GM12873 (cell line): ENCODE measurements around the gene PLCG2.

Experiments used
- TF ChIP-seq, protein P1 (sequence below): IDR thresholded peaks from 2 replicates; pipeline ENCODE4 v1.5.1; 2012; ENCODE audit warnings: low read depth, mild to moderate bottlenecking, moderate library complexity, low read length, control low read depth; ENCODE audit not compliant: insufficient read depth; ENCODE audit errors: missing control alignments

Gene PLCG2

DNA sequence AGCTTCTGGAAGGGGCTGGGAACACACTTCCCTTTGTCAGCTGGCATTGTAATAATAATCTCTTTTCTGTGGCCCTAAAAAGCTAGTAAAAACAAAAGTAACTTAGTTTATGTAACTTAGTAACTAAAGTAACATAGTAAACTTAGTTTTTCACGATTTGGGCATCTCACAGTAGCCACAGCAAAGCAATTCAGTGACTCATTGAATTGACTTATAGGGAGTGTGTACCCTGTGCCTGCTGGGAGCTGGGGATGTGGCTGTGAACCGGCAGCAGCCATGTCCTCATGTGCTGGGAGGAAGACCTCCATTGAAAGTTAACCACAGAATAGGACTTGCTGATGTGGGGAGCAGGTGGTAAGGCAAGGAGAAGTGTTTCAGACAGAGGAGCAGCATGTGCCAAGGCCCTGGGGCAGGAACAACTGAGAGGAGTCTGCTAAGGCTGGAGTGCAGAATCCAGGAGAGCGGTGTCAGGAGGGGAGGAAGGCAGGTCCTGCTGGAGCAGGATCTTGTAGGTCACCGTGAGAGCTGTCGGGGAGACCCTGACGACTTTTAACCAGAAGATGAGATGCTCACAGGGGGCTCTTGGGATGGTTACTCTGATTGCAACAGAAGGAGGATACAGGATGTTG lies 112.8 kb downstream of the PLCG2 start:
- TF ChIP-seq, protein P1, sequence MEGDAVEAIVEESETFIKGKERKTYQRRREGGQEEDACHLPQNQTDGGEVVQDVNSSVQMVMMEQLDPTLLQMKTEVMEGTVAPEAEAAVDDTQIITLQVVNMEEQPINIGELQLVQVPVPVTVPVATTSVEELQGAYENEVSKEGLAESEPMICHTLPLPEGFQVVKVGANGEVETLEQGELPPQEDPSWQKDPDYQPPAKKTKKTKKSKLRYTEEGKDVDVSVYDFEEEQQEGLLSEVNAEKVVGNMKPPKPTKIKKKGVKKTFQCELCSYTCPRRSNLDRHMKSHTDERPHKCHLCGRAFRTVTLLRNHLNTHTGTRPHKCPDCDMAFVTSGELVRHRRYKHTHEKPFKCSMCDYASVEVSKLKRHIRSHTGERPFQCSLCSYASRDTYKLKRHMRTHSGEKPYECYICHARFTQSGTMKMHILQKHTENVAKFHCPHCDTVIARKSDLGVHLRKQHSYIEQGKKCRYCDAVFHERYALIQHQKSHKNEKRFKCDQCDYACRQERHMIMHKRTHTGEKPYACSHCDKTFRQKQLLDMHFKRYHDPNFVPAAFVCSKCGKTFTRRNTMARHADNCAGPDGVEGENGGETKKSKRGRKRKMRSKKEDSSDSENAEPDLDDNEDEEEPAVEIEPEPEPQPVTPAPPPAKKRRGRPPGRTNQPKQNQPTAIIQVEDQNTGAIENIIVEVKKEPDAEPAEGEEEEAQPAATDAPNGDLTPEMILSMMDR: no peak

DNA sequence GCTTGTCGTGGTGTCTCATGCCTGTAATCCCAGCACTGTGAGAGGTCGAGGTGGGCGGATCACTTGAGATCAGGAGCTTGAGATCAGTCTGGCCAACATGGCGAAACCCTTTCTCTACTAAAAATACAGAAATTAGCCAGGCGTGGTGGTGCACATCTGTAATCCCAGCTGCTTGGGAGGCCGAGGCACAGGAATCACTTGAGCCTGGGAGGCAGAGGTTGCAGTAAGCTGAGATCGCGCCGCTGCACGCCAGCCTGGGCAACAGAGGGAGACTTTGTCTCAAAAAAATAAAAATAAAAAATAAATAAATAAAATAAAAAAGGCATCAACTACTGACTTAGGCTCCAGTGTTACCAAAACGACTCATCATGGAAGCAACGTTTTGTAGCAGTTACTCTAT lies 115.5 kb downstream of the PLCG2 start:
- TF ChIP-seq, protein P1: no peak

DNA sequence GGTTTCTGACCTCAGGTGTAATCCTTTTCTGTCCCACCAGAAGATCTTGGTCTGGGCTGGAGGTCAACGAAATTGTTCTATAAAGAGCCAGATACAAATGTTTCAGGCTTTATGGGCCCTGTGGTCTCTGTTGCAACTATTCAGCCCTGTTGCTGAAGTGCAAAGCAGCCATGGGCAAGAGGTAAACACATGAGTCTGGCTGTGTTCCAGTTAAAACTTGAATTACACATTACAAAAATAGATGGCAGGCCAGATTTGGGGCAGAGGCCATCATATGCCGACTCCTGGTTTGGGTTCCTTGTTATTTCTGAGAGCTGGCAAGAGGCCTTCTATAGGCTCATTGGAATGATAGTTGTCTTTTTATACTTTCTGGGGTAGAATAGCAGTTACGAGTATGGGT lies 117.8 kb downstream of the PLCG2 start:
- TF ChIP-seq, protein P1: no peak

DNA sequence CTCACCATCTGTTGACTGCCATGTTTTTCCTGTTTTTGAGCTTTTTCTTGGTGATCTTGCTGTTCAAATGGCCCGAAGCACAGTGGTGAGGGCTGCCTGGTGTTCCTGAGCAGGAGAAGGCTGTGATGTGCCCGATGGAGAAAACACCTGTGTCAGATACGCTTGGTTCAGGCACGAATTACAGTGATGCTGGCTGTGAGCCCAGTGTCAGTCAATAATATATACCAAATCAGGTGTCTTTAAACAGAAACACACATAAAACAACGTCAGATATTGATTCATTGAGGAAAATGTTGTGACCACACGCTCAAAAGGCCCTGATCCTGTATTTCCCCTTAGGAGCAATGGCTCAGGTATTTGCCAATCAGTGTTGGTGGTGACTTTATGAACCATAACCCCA lies 120.5 kb downstream of the PLCG2 start:
- TF ChIP-seq, protein P1: no peak

DNA sequence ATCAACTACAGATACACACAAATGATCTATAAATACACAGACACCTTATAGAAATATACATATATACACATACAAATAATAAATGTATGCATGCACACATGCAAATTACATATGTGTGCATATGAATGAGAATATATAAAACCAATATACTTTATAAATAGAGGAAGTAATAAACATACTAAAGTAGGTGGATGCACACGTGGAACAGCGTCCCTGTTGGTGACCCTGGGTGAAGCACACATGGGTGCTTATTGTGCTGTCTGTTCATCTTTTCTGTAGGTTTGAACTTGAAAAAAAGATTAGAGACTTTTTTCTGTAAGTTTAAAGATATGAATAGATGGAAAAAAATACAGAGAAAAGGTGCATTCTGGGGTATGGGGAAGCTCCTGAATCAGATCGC lies 120.9 kb downstream of the PLCG2 start:
- TF ChIP-seq, protein P1: no peak

DNA sequence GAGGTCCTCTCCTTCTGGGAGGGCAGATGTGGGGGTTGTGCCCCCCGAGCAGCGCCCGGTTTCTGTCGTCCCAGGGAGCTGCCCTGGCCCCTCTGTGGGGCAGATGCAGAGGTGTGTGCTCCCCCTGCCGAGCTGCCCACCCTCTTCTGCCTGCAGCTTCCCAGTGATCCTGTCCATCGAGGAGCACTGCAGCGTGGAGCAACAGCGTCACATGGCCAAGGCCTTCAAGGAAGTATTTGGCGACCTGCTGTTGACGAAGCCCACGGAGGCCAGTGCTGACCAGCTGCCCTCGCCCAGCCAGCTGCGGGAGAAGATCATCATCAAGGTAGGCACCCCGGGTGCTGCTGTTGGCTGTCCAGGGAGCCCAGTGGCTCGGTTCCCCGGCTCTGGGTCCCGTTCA lies 121.4 kb downstream of the PLCG2 start:
- TF ChIP-seq, protein P1: no peak

DNA sequence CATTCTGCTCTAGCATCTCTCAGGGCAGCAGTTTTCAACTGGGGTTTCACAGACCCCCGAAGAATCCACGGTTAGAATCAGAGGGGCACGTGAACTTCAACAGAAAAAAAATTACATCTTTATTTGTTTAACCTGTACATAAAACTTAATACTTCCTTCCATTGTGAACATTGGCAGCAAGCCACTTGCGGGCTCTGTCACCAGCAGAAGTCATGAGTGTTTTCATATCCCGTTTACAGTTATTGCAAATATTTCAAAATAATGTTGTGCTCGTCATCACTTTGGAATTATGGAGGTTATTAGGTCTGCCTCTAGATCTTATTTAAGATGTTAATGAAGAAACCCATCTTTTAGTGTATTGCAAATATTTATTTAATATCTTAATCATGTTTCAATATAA lies 122.4 kb downstream of the PLCG2 start:
- TF ChIP-seq, protein P1: no peak

DNA sequence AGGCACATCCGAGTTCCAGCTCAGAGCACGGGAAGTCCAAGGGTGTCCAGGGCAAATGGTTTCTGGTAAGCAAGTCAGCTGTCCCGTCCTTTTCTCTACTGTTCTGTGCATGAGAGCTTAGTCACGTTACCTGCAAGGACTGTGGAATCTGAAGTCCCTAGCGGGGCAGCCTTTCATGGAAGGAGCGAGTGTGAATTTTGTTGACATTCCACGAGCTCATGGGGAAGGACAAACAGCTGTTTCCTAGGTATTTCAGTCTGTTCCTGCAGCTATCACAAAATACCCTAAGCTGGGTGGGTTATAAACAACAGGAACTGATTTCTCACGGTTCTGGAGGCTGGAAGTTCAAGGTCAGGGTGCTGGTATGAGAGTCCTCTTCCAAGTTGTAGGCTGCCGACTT lies 122.9 kb downstream of the PLCG2 start:
- TF ChIP-seq, protein P1: no peak
